ENCODE measurements around the gene HCAR1.

- no peak for TF ChIP-seq GATA3 (IDR thresholded peaks at IDR 0.05; ENCODE audit: low read depth, low read length)
- TF ChIP-seq GATA2 (IDR thresholded peaks at IDR 0.05; ENCODE audit: low read depth, low read length), result no peak
Measured at GRCh38 chr12:122726080-122726558, 4.5 kb downstream of the HCAR1 start.

Measured in SH-SY5Y (cell line).